ENCODE measurements around the gene TUBAL3. TPM values are rescaled to one million over a fixed set of nuclear protein-coding genes. Genes with fewer than 3 reads are reported as not detected.
A peak's percentile ranks its signal among the peaks of the same experiment; 100 is the strongest.

The TUBAL3 gene
- total and polyA plus RNA-seq, 4 donors, result 0.75 TPM; not detected in 3

DNA sequence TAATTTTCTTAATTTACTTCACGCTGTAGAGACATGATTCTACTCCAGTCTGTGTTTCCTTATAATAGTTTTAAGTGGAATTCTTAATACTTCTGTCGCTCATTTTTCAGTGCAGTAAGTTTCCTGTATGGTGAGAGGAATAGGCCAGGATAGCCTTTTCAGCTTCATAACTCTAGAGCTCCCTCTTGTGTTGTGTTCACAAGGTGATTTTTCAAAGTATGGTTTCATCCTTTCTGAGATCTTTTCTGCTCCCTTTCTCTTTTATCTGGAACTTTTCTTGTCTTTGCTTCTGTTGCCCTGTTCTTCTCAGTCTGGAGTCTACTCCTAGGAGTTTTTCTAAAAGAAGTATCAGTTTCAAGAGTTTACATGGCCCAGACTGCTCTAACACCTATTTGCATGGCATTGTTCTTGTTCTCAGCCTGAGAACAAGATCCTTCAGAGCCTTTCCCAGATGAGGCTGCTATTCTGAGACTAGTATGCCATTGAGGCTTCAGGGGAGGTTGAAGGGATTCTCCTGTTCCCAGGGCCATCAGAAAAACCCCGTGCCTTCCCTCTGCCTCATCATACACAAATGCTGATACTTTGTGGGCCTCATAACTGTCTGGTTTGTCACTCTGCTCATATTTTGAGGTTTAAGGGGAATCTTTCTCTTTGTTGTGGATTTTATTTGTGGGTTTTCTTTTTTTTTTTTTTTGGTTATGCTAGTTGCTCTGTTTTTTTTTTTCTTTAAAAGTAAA, 29.6 kb upstream of the TUBAL3 start (continued):
- TF ChIP-seq, protein P1, sequence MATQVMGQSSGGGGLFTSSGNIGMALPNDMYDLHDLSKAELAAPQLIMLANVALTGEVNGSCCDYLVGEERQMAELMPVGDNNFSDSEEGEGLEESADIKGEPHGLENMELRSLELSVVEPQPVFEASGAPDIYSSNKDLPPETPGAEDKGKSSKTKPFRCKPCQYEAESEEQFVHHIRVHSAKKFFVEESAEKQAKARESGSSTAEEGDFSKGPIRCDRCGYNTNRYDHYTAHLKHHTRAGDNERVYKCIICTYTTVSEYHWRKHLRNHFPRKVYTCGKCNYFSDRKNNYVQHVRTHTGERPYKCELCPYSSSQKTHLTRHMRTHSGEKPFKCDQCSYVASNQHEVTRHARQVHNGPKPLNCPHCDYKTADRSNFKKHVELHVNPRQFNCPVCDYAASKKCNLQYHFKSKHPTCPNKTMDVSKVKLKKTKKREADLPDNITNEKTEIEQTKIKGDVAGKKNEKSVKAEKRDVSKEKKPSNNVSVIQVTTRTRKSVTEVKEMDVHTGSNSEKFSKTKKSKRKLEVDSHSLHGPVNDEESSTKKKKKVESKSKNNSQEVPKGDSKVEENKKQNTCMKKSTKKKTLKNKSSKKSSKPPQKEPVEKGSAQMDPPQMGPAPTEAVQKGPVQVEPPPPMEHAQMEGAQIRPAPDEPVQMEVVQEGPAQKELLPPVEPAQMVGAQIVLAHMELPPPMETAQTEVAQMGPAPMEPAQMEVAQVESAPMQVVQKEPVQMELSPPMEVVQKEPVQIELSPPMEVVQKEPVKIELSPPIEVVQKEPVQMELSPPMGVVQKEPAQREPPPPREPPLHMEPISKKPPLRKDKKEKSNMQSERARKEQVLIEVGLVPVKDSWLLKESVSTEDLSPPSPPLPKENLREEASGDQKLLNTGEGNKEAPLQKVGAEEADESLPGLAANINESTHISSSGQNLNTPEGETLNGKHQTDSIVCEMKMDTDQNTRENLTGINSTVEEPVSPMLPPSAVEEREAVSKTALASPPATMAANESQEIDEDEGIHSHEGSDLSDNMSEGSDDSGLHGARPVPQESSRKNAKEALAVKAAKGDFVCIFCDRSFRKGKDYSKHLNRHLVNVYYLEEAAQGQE (IDR thresholded peaks at IDR 0.05), result no peak

DNA sequence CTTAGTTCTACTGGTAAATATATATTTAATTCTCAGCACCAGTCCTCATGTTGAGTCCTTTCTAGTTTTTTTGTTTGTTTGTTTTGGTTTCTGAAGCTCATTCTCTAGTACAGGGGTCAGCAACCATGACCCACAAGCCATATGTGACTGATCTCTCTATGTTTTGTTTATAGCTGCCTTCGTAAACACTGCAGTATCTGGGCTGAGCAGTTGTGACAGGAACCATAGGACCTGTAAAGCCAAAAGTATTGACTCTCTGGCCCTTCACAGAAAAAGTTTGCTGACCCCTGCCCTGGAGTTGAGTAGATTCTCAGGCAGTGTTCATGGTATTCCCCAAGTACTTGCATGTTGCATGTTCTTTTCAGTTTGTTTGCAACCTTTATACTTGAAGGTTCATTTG, 28.6 kb upstream of the TUBAL3 start:
- TF ChIP-seq ZBTB33 (IDR thresholded peaks at IDR 0.05) (no peak), RAD21 (IDR thresholded peaks at IDR 0.05) (no peak), TAF1 (conservative IDR thresholded peaks at IDR 0.05) (no peak), NR2F2 (IDR thresholded peaks at IDR 0.05) (peak; percentile 13)
- no peaks in the 10 kb centered on the region for H3K9me3 ChIP-seq (ENCODE audit: control insufficient read depth in 4 of 4, low read length in 3 of 4)
- H3K4me1 ChIP-seq (ENCODE audit: control insufficient read depth in 4 of 4, insufficient read depth in 4 of 4, low read length in 3 of 4), result peaks cover 0 to 12% (median 7%) of the 10 kb centered on the region in 4 donors
- H3K27ac ChIP-seq (ENCODE audit: low read depth in 1 of 2, low read length in 2 of 2), result peak overlapping the region in 1 of 2 donors; percentile 60
- no peak overlapping the region for H3K9ac ChIP-seq (ENCODE audit: low read depth in 1 of 2, low read length in 2 of 2)
- WGBS, result 47% methylated on average over 1 of the region's 1 CpG
- peaks cover 0 to 6% (median 0%) of the 10 kb centered on the region in 4 donors for H3K36me3 ChIP-seq (ENCODE audit: control insufficient read depth in 4 of 4, insufficient read depth in 3 of 4, low read depth in 1 of 4, low read length in 3 of 4)
- DNase-seq (ENCODE audit: low spot score), result no peak
- H3K4me3 ChIP-seq (ENCODE audit: low read depth in 1 of 3, low read length in 3 of 3), result no peak overlapping the region
- no peaks in the 10 kb centered on the region for H3K27me3 ChIP-seq (ENCODE audit: control insufficient read depth in 4 of 4, insufficient read depth in 4 of 4, low read length in 3 of 4)

DNA sequence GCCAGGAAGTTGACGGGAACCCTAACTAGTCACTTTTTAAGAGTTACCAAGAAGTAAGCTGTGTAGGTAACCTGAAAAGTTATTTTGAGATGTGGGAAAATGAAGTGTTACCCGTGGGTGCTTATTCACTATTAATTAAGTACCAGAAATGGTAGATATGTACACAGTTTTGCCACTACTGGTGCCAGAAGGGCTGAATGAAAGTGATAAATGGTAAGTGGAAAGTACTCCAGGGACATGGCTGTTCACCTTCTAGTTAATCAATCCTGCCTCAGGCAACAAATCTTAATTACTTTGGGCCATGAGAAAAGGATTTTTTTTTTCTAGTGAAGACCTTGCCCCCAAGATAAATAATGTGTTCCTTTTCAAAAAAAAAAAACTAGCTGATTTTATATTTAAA, 23.5 kb upstream of the TUBAL3 start:
- DNase-seq (ENCODE audit: low spot score), result no peak
- H3K27ac ChIP-seq (ENCODE audit: low read depth in 1 of 2, low read length in 2 of 2), result no peak overlapping the region
- peaks cover 0 to 5% (median 5%) of the 10 kb centered on the region in 4 donors for H3K4me1 ChIP-seq (ENCODE audit: control insufficient read depth in 4 of 4, insufficient read depth in 4 of 4, low read length in 3 of 4)
- H3K4me3 ChIP-seq (ENCODE audit: low read depth in 1 of 3, low read length in 3 of 3), result no peak overlapping the region
- no peak overlapping the region for H3K9ac ChIP-seq (ENCODE audit: low read depth in 1 of 2, low read length in 2 of 2)
- H3K27me3 ChIP-seq (ENCODE audit: control insufficient read depth in 4 of 4, insufficient read depth in 4 of 4, low read length in 3 of 4), result no peaks in the 10 kb centered on the region
- H3K36me3 ChIP-seq (ENCODE audit: control insufficient read depth in 4 of 4, insufficient read depth in 3 of 4, low read depth in 1 of 4, low read length in 3 of 4), result peaks cover 0 to 6% (median 0%) of the 10 kb centered on the region in 4 donors
- 79% methylated on average over 2 of the region's 2 CpGs for WGBS
- H3K9me3 ChIP-seq (ENCODE audit: control insufficient read depth in 4 of 4, low read length in 3 of 4), result no peaks in the 10 kb centered on the region
- TF ChIP-seq GABPA (IDR thresholded peaks at IDR 0.05 in 1 of 2, conservative IDR thresholded peaks at IDR 0.05 in 1 of 2) (no peak), SP1 (IDR thresholded peaks at IDR 0.05) (no peak), RXRA (IDR thresholded peaks at IDR 0.05) (no peak), HNF4G (IDR thresholded peaks at IDR 0.05) (no peak), RAD21 (IDR thresholded peaks at IDR 0.05) (no peak), ZBTB33 (IDR thresholded peaks at IDR 0.05) (no peak), FOXA2 (IDR thresholded peaks at IDR 0.05) (no peak), CTCF (IDR thresholded peaks at IDR 0.05; ENCODE audit: low read depth, low read length, missing input control) (no peak), YY1 (IDR thresholded peaks at IDR 0.05) (no peak), TAF1 (conservative IDR thresholded peaks at IDR 0.05) (no peak), HNF4A (conservative IDR thresholded peaks at IDR 0.05) (no peak)
- TF ChIP-seq, protein P2, sequence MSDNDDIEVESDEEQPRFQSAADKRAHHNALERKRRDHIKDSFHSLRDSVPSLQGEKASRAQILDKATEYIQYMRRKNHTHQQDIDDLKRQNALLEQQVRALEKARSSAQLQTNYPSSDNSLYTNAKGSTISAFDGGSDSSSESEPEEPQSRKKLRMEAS (IDR thresholded peaks at IDR 0.05), result no peak
- TF ChIP-seq, protein P3, sequence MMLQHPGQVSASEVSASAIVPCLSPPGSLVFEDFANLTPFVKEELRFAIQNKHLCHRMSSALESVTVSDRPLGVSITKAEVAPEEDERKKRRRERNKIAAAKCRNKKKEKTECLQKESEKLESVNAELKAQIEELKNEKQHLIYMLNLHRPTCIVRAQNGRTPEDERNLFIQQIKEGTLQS (IDR thresholded peaks at IDR 0.05), result no peak
- TF ChIP-seq, protein P1 (IDR thresholded peaks at IDR 0.05), result no peak
